ENCODE measurements around the gene KCND2.

Gene KCND2

DNA sequence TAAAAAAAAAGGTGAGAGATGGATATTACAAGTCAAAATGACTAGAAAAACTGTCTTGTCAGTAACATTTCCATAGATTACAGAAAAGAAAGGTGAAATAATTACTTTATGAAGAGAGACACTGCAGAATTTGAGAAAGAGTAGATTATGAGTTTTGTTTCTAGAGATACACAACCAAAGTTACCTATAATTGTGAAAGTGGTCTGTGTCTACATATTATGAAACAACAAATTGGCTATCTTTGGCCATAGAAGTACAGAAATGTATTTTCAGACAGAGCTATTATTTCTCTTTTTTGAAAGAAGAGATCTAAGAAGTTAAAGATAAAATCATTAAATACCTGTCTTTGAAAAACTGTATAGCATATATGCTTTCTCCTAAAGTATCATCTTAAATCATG is 30.1 kb downstream of the KCND2 start:
- H3K79me2 ChIP-seq (ENCODE audit: control insufficient read depth, low read length): no peaks in the 10 kb centered on the region
- no peaks in the 10 kb centered on the region for H3K9me3 ChIP-seq (ENCODE audit: control insufficient read depth, insufficient read depth, low read length)
- no peaks in the 10 kb centered on the region for H3K4me1 ChIP-seq (ENCODE audit: control insufficient read depth, low read length)
- H3K4me2 ChIP-seq (ENCODE audit: low read length): no peak overlapping the region
- H3K27me3 ChIP-seq (ENCODE audit: control insufficient read depth, low read length): no peaks in the 10 kb centered on the region
- no peak overlapping the region for H3K4me3 ChIP-seq (ENCODE audit: low read length)
- H3K36me3 ChIP-seq (ENCODE audit: control insufficient read depth, low read length): no peaks in the 10 kb centered on the region
- H3K9me2 ChIP-seq (replicated peaks; ENCODE audit: control insufficient read depth, low read length): no peaks in the 10 kb centered on the region
- no peaks in the 10 kb centered on the region for H3F3A ChIP-seq (ENCODE audit: control insufficient read depth, insufficient read depth)
- H3K27ac ChIP-seq (ENCODE audit: low read depth, low read length): no peak overlapping the region
- H4K20me1 ChIP-seq (ENCODE audit: control insufficient read depth, insufficient read depth, low read depth, low read length): no peaks in the 10 kb centered on the region
- TF ChIP-seq, protein P1, sequence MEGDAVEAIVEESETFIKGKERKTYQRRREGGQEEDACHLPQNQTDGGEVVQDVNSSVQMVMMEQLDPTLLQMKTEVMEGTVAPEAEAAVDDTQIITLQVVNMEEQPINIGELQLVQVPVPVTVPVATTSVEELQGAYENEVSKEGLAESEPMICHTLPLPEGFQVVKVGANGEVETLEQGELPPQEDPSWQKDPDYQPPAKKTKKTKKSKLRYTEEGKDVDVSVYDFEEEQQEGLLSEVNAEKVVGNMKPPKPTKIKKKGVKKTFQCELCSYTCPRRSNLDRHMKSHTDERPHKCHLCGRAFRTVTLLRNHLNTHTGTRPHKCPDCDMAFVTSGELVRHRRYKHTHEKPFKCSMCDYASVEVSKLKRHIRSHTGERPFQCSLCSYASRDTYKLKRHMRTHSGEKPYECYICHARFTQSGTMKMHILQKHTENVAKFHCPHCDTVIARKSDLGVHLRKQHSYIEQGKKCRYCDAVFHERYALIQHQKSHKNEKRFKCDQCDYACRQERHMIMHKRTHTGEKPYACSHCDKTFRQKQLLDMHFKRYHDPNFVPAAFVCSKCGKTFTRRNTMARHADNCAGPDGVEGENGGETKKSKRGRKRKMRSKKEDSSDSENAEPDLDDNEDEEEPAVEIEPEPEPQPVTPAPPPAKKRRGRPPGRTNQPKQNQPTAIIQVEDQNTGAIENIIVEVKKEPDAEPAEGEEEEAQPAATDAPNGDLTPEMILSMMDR (IDR thresholded peaks at IDR 0.05; ENCODE audit: low read depth, low read length, poor library complexity, severe bottlenecking): no peak
- no peak for TF ChIP-seq EZH2phosphoT487 (IDR thresholded peaks at IDR 0.05; ENCODE audit: borderline replicate concordance, low read length)

DNA sequence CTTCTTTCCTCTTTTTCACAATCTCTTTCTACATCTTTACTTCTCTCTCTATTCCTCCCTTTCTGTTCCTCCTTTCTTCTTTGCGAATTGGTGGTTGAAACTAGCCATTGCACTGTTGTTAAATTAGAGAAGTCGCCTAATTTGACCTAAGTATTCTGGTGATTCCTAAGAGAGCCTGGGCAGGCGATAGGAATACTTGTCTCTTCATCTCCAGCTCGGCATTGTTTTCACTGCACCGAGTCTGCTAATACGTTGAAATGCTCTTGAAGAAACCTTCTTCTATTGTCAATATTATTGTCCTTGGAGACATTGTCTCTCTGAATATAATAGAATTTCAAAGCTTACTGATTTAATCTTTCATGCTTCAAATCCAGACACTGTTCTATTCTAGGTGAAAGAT is 31.7 kb downstream of the KCND2 start:
- no peaks in the 10 kb centered on the region for H3K9me3 ChIP-seq (ENCODE audit: control insufficient read depth, insufficient read depth, low read length)
- H3K4me1 ChIP-seq (ENCODE audit: control insufficient read depth, low read length): no peaks in the 10 kb centered on the region
- H3F3A ChIP-seq (ENCODE audit: control insufficient read depth, insufficient read depth): no peaks in the 10 kb centered on the region
- no peaks in the 10 kb centered on the region for H4K20me1 ChIP-seq (ENCODE audit: control insufficient read depth, insufficient read depth, low read depth, low read length)
- TF ChIP-seq, protein P1 (IDR thresholded peaks at IDR 0.05; ENCODE audit: low read depth, low read length, poor library complexity, severe bottlenecking): no peak
- TF ChIP-seq EZH2phosphoT487 (IDR thresholded peaks at IDR 0.05; ENCODE audit: borderline replicate concordance, low read length): no peak
- no peak overlapping the region for H3K4me3 ChIP-seq (ENCODE audit: low read length)
- H3K79me2 ChIP-seq (ENCODE audit: control insufficient read depth, low read length): no peaks in the 10 kb centered on the region
- no peaks in the 10 kb centered on the region for H3K9me2 ChIP-seq (replicated peaks; ENCODE audit: control insufficient read depth, low read length)
- no peak overlapping the region for H3K27ac ChIP-seq (ENCODE audit: low read depth, low read length)
- no peak overlapping the region for H3K4me2 ChIP-seq (ENCODE audit: low read length)
- no peaks in the 10 kb centered on the region for H3K27me3 ChIP-seq (ENCODE audit: control insufficient read depth, low read length)
- no peaks in the 10 kb centered on the region for H3K36me3 ChIP-seq (ENCODE audit: control insufficient read depth, low read length)

DNA sequence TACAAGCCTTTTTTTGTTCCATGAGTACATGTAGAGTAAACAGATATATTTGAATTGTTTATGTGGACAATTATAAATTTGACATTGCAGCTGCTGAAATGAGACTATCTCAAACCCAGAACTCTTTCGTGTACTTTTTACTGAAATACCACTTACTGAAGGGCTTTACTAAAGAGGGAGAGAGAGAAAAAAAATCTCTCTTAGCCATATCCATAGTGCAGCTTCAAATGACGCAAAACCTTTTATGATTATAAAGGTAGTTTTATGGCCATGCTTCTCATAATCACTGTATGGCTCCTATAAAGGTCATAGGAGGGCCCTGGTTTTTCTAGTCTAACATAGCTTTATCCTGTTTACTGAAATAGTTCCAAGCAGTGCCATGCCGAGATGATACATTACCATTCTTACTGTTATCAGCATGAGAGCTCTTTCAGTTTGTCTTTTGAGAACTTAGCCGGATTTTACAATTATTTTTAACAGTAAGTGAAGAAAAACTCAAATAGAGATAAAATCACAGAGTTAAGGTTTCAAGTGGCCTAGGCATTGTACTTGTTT is 35.1 kb downstream of the KCND2 start:
- H3K27me3 ChIP-seq (ENCODE audit: control insufficient read depth, low read length): no peaks in the 10 kb centered on the region
- H3K4me3 ChIP-seq (ENCODE audit: low read length): no peak overlapping the region
- no peaks in the 10 kb centered on the region for H3K36me3 ChIP-seq (ENCODE audit: control insufficient read depth, low read length)
- no peaks in the 10 kb centered on the region for H3K79me2 ChIP-seq (ENCODE audit: control insufficient read depth, low read length)
- H3K9me3 ChIP-seq (ENCODE audit: control insufficient read depth, insufficient read depth, low read length): no peaks in the 10 kb centered on the region
- H3K27ac ChIP-seq (ENCODE audit: low read depth, low read length): no peak overlapping the region
- H4K20me1 ChIP-seq (ENCODE audit: control insufficient read depth, insufficient read depth, low read depth, low read length): no peaks in the 10 kb centered on the region
- H3K9me2 ChIP-seq (replicated peaks; ENCODE audit: control insufficient read depth, low read length): no peaks in the 10 kb centered on the region
- no peak for TF ChIP-seq EZH2phosphoT487 (IDR thresholded peaks at IDR 0.05; ENCODE audit: borderline replicate concordance, low read length)
- TF ChIP-seq, protein P1 (IDR thresholded peaks at IDR 0.05; ENCODE audit: low read depth, low read length, poor library complexity, severe bottlenecking): no peak
- no peaks in the 10 kb centered on the region for H3K4me1 ChIP-seq (ENCODE audit: control insufficient read depth, low read length)
- no peak overlapping the region for H3K4me2 ChIP-seq (ENCODE audit: low read length)
- no peaks in the 10 kb centered on the region for H3F3A ChIP-seq (ENCODE audit: control insufficient read depth, insufficient read depth)

Data from DOHH2 (cell line).